GM12878 (cell line): Measurements from ENCODE around the gene F13A1.

Experiments
- CEBPB ChIP-seq, 2 experiments: fragments of 150-350 bp in 1 of 2; IDR thresholded peaks; 2 replicates each; pipeline ENCODE4 v1.6.1; 2012 to 2014; ENCODE audit warnings: low read depth in 2 of 2, low read length in 2 of 2, borderline replicate concordance in 1 of 2, inconsistent platforms in 1 of 2
- IKZF2 ChIP-seq, 2 experiments: fragments of 450-650 bp; IDR thresholded peaks; 2 replicates each; pipeline ENCODE4 v1.6.1; 2017; ENCODE audit warnings: mild to moderate bottlenecking in 2 of 2, moderate library complexity in 2 of 2
- RELA ChIP-seq: fragments of 450-650 bp; IDR thresholded peaks from 2 replicates; pipeline ENCODE4 v1.8.0; 2014; ENCODE audit warnings: borderline replicate concordance; ENCODE audit not compliant: partially characterized antibody
- SIN3A ChIP-seq: IDR thresholded peaks from 2 replicates; pipeline ENCODE4 v1.6.1; 2012; ENCODE audit warnings: low read depth, low read length, improper control_type of control experiment
- SMC3 ChIP-seq: IDR thresholded peaks from 2 replicates; pipeline ENCODE4 v1.6.1; 2011; ENCODE audit warnings: low read length, improper control_type of control experiment, borderline replicate concordance
- STAT3 ChIP-seq: IDR thresholded peaks from 2 replicates; pipeline ENCODE4 v1.6.1; 2011; ENCODE audit warnings: low read depth, low read length, improper control_type of control experiment
- TAF1 ChIP-seq: IDR thresholded peaks from 2 replicates; pipeline ENCODE4 v1.6.1; 2011; ENCODE audit warnings: mild to moderate bottlenecking, low read depth, low read length, borderline replicate concordance
- TARDBP ChIP-seq: IDR thresholded peaks from 2 replicates; pipeline ENCODE4 v1.6.1; 2016; ENCODE audit warnings: borderline replicate concordance
- TF ChIP-seq, protein P1 (sequence below): IDR thresholded peaks from 2 replicates; pipeline ENCODE4 v1.6.1; 2011; ENCODE audit warnings: low read depth, low read length, improper control_type of control experiment, borderline replicate concordance
- TF ChIP-seq, protein P2 (sequence below), 3 experiments: IDR thresholded peaks in 2 of 3; conservative IDR thresholded peaks in 1 of 3; 2 replicates each; pipeline ENCODE4 v1.5.1; 2011; ENCODE audit warnings: low read depth in 3 of 3, low read length in 3 of 3, mild to moderate bottlenecking in 3 of 3, control low read depth in 2 of 3, moderate library complexity in 2 of 3, inconsistent platforms in 1 of 3, mixed read lengths in 1 of 3; ENCODE audit not compliant: control insufficient read depth in 2 of 3, insufficient read depth in 1 of 3; ENCODE audit errors: extremely low read depth in 1 of 3

DNA sequence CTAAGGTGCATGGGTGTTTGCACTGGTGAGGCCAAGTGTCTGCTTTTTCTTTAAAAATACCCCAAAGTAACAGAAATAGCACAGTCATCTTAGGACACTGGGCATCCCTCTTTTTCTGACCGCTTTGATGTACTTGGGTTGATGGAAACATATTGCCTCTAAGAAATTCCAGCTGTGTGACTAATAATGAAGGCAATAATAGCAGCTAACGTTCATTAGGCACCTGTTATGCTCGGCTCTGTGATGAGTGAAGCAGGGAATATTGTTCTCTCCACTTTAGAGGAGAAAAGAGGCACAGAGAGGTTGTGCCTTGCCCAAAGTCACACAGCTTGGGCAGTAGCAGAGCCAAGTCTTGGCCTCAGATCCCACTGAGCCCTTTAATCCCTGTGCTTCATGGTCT, 100.7 kb downstream of the F13A1 start:
- TF ChIP-seq TAF1 (no peak), SIN3A (no peak), RELA (no peak), CEBPB (IDR thresholded peaks at IDR 0.05; ENCODE audit: borderline replicate concordance in 1 of 2, low read depth in 2 of 2, low read length in 2 of 2) (no peak), STAT3 (no peak), TARDBP (no peak), IKZF2 (IDR thresholded peaks at IDR 0.05) (no peak), SMC3 (no peak)
- TF ChIP-seq, protein P1, sequence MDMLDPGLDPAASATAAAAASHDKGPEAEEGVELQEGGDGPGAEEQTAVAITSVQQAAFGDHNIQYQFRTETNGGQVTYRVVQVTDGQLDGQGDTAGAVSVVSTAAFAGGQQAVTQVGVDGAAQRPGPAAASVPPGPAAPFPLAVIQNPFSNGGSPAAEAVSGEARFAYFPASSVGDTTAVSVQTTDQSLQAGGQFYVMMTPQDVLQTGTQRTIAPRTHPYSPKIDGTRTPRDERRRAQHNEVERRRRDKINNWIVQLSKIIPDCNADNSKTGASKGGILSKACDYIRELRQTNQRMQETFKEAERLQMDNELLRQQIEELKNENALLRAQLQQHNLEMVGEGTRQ = no peak
- TF ChIP-seq, protein P2, sequence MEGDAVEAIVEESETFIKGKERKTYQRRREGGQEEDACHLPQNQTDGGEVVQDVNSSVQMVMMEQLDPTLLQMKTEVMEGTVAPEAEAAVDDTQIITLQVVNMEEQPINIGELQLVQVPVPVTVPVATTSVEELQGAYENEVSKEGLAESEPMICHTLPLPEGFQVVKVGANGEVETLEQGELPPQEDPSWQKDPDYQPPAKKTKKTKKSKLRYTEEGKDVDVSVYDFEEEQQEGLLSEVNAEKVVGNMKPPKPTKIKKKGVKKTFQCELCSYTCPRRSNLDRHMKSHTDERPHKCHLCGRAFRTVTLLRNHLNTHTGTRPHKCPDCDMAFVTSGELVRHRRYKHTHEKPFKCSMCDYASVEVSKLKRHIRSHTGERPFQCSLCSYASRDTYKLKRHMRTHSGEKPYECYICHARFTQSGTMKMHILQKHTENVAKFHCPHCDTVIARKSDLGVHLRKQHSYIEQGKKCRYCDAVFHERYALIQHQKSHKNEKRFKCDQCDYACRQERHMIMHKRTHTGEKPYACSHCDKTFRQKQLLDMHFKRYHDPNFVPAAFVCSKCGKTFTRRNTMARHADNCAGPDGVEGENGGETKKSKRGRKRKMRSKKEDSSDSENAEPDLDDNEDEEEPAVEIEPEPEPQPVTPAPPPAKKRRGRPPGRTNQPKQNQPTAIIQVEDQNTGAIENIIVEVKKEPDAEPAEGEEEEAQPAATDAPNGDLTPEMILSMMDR (IDR thresholded peaks at IDR 0.05 in 2 of 3, conservative IDR thresholded peaks at IDR 0.05 in 1 of 3; ENCODE audit: control insufficient read depth in 2 of 3, extremely low read depth in 1 of 3, insufficient read depth in 1 of 3, low read depth in 3 of 3, low read length in 3 of 3) = no peak
